Naive B cell (primary cell): ENCODE data around the gene CARD11. TPM values are rescaled to one million over a fixed set of nuclear protein-coding genes. Genes with fewer than 3 reads are reported as not detected.

Source experiments
- ATAC-seq, 2 donors: fragments of 150-1000 bp; cut with Tn5 transposase; 2 replicates each; pipeline ENCODE4 v1.10.0; 2021; ENCODE audit warnings: low read depth in 2 of 2, mild to moderate bottlenecking in 2 of 2, moderate library complexity in 2 of 2
- DNase-seq: peaks from one replicate; pipeline ENCODE4 v3.0.0; 2022
- H3K27ac Mint-ChIP-seq, 6 donors: one replicate each; pipeline ENCODE4 v1.8.0; 2020 to 2022; ENCODE audit warnings: mild to moderate bottlenecking in 6 of 6, mixed read lengths in 6 of 6, moderate library complexity in 5 of 6, inconsistent platforms in 2 of 6
- H3K27me3 Mint-ChIP-seq, 3 donors: one replicate each; pipeline ENCODE4 v1.8.0; 2021 to 2022; ENCODE audit warnings: mixed read lengths in 3 of 3, mild to moderate bottlenecking in 1 of 3
- H3K36me3 Mint-ChIP-seq, 2 donors: one replicate each; pipeline ENCODE4 v1.8.0; 2020 to 2022; ENCODE audit warnings: mixed read lengths in 2 of 2, inconsistent platforms in 1 of 2, mild to moderate bottlenecking in 1 of 2
- H3K4me1 Mint-ChIP-seq, 3 donors: one replicate each; pipeline ENCODE4 v1.8.0; 2020 to 2022; ENCODE audit warnings: mixed read lengths in 3 of 3, inconsistent platforms in 1 of 3, mild to moderate bottlenecking in 1 of 3, moderate library complexity in 1 of 3
- H3K4me3 Mint-ChIP-seq, 8 donors: one replicate each; pipeline ENCODE4 v1.8.0; 2020 to 2022; ENCODE audit warnings: mild to moderate bottlenecking in 8 of 8, mixed read lengths in 8 of 8, moderate library complexity in 8 of 8, inconsistent platforms in 2 of 8
- H3K9me3 Mint-ChIP-seq, 7 donors: one replicate each; pipeline ENCODE4 v1.8.0; 2020 to 2022; ENCODE audit warnings: mixed read lengths in 7 of 7, mild to moderate bottlenecking in 5 of 7, inconsistent platforms in 2 of 7, moderate library complexity in 1 of 7
- polyA plus RNA-seq, 6 donors: library from polyadenylated mRNA; unstranded; fragments of 300-500 nt; fragmentation: Illumina TruSeq; gene quantifications; one replicate each; pipeline ENCODE4 v1.2.3, GENCODE V29; 2021; ENCODE audit warnings: low read depth in 6 of 6

Gene CARD11
- polyA plus RNA-seq, 6 donors from 2014 or later: 9.4 to 55.3 (median 17.5) TPM

DNA sequence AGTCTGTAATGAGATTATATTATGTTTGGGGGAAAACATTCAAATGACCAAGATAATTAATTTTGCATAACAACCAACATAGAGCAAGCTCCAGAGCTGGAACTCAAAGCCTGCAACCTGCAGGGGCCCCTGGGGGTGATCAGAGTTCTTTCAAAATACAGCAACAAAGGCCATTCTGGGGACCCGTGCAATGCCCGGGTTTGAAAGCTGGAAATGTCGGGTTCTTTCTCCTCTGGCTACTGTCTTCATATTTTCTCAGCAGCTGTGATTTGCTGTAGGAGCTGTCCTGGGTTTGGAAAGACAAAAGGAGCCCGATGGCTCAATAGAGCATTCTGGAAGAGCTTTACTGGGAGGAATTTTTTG, 30.8 kb upstream of the CARD11 start:
- no peak for ATAC-seq
- H3K4me1 Mint-ChIP-seq: peaks cover 15 to 22% (median 20%) of the 10 kb centered on the region in 3 donors
- H3K36me3 Mint-ChIP-seq: peaks cover 13 to 15% of the 10 kb centered on the region in 2 donors
- no peak overlapping the region for H3K27ac Mint-ChIP-seq
- DNase-seq: no peak
- peak overlapping the region in 1 of 8 donors; percentile 16 for H3K4me3 Mint-ChIP-seq
- peaks cover 5 to 34% (median 16%) of the 10 kb centered on the region in 7 donors for H3K9me3 Mint-ChIP-seq
- no peaks in the 10 kb centered on the region for H3K27me3 Mint-ChIP-seq

DNA sequence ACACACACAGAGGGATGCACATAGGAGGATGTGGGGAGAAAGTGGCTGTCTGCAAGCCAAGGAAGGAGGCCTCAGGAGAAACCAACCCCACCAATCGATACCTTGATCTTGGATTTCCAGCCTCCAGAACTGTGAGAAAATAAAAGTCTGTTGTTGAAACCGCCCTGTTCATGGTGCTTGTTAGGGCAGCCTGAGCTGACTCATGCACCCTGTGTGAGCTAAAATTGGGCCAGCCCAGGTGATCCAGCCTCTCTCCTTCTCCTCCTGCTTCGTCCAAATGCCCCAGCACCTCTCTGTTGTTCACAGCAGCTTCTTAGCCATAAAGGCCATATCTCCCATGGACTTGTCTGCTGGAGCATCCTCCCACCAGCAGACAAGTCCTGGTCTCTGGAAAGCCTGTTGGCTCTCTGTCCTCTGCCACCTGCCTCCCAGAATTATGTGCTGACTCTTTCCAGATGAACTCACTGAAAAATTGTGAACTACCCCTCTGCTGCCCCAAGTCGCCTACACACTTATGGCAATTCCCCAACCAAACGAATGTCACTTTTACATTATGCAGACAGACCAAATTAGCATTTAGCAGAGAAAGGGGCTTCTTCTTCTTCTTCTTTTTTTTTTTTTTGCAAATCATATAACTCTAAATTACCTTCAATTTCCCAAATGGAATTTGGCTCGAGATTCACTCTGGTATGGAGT, 30.2 kb upstream of the CARD11 start:
- DNase-seq (no peak), ATAC-seq (no peak)
- H3K4me3 Mint-ChIP-seq: no peak overlapping the region
- H3K27ac Mint-ChIP-seq: peak overlapping the region in 3 of 6 donors; percentile 9 to 21 (median 16)
- peaks cover 13 to 15% of the 10 kb centered on the region in 2 donors for H3K36me3 Mint-ChIP-seq
- peaks cover 18 to 27% (median 21%) of the 10 kb centered on the region in 3 donors for H3K4me1 Mint-ChIP-seq
- peaks cover 5 to 34% (median 16%) of the 10 kb centered on the region in 7 donors for H3K9me3 Mint-ChIP-seq
- H3K27me3 Mint-ChIP-seq: no peaks in the 10 kb centered on the region

DNA sequence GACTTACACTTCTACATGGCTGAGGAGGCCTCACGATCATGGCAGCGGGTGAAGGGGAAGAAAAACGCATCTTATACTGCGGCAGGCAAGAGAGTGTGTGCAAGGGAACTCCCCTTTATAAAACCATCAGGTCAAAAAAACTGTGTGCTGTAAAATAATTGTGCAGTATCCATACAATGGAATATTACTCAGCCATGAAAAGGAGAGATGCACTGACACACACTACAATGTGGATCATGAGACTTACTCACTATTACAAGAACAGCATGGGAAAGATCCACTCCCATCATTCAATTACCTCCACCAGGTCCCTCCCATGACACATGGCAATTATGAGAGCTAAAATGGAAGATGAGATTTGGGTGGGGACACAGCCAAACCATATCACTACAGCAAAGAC, 27.2 kb upstream of the CARD11 start:
- ATAC-seq (no peak), DNase-seq (no peak)
- Mint-ChIP-seq H3K9me3 (peaks cover 5 to 26% (median 13%) of the 10 kb centered on the region in 7 donors), H3K4me1 (peaks cover 37 to 45% (median 40%) of the 10 kb centered on the region in 3 donors), H3K4me3 (no peak overlapping the region), H3K27me3 (no peaks in the 10 kb centered on the region), H3K27ac (peak overlapping the region in 1 of 6 donors; percentile 87), H3K36me3 (peaks cover 13 to 15% of the 10 kb centered on the region in 2 donors)

DNA sequence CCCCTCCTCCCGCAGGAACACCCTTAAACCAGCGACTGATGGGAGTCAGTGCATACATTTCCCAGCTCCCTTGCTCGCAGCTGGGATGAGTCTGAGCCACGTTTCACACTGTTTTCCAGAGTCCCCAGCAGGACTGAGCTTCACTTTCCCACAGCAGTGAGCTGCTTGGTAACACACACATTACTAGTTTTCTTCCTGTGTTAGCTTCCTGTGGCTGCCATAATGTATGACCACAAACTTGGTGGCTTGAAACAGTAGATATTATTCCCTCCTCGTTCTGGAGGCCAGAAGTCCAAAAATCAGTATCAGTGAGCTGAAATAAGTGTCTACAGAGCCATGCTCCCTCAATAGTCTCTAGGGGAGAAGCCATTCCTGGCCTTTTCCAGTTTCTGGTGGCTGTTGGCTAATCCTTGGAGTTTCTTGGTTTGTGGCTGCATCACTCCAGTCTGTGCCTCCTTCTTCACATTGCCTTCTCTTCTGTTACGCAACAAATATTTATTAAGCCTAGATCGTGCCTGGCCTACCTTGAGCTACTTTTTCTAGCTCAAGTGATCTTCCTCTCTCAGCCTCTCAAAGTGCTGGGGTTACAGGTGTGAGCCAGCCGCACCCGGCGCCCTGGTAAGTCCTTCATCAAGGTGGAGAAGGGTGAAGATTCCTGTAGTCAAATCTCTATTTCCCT, 26.2 kb upstream of the CARD11 start:
- Mint-ChIP-seq H3K36me3 (peaks cover 13 to 15% of the 10 kb centered on the region in 2 donors), H3K27me3 (no peaks in the 10 kb centered on the region), H3K4me1 (peaks cover 43 to 53% (median 50%) of the 10 kb centered on the region in 3 donors), H3K27ac (peak overlapping the region; percentile 27 to 85 (median 76)), H3K4me3 (peak overlapping the region in 1 of 8 donors; percentile 3), H3K9me3 (peaks cover 5 to 17% (median 9%) of the 10 kb centered on the region in 7 donors)
- DNase-seq: no peak
- no peak for ATAC-seq

DNA sequence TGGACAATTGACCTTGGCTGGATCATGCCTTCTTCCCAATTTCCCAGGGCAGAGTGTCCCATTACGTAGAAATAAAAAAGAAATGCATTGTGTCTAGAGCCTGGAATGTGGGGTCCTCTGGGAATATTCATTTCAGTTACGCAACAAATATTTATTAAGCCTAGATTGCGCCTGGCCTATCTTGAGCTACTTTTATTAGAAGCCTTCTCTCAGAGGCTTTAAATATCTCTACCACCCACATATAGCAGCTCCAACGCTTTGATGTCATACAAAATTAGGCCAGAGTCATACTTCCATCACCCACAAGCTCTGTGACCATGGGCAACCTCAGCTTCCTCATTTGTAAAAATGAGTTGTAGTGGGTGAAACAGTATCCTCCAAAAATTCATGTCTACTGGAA, 24.9 kb upstream of the CARD11 start:
- DNase-seq: peak; percentile 72
- no peaks in the 10 kb centered on the region for H3K27me3 Mint-ChIP-seq
- peaks cover 45 to 57% (median 53%) of the 10 kb centered on the region in 3 donors for H3K4me1 Mint-ChIP-seq
- peak overlapping the region; percentile 71 to 97 (median 86) for H3K27ac Mint-ChIP-seq
- peak; percentile 78 to 80 for ATAC-seq
- H3K4me3 Mint-ChIP-seq: peak overlapping the region in 3 of 8 donors; percentile 6 to 48 (median 22)
- peaks cover 5 to 17% (median 9%) of the 10 kb centered on the region in 7 donors for H3K9me3 Mint-ChIP-seq
- H3K36me3 Mint-ChIP-seq: peaks cover 13 to 15% of the 10 kb centered on the region in 2 donors

DNA sequence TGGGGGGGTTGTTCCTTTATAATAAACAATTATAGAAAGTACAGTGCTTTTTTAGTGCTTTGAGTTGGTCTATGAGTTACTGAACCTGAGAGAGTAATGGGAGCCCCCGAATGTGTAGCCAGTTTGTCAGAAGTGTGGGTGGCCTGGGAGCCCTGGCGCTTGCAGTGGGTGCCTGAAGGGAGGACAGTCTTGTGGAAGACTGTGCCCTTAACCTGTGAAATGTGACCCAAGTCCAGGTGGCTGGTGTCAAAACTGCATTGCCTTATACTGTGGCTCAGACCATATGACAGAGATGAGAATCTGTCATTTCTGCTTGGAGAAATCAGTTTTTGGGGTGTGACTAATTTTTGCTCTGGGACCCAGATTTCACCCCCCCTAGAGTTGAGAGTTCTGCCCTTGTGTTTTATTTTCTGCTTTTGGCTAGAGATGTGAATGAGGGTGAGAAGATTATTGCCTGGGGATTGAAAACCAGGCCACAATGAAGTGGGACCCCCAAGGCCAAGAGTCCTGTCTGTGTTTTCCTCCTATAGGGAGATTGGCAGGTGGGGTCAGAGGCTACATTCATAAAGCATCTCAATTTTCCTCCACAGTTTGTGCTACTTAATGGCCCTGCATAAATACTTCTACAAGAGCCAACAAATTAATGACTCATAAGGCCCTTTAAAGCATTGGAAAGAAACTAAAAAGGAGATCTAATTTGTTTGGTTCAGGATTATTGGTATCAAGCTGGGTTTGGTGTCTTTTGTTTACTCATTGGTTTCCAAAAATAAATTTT, 24.1 kb upstream of the CARD11 start:
- Mint-ChIP-seq H3K27me3 (no peaks in the 10 kb centered on the region), H3K36me3 (peaks cover 13 to 15% of the 10 kb centered on the region in 2 donors), H3K9me3 (peaks cover 5 to 17% (median 9%) of the 10 kb centered on the region in 7 donors), H3K4me3 (peak overlapping the region in 7 of 8 donors; percentile 22 to 82 (median 48)), H3K27ac (peak overlapping the region; percentile 86 to 98 (median 96)), H3K4me1 (peaks cover 52 to 64% (median 61%) of the 10 kb centered on the region in 3 donors)
- peak in 1 of 2 donors; percentile 9 for ATAC-seq
- no peak for DNase-seq

DNA sequence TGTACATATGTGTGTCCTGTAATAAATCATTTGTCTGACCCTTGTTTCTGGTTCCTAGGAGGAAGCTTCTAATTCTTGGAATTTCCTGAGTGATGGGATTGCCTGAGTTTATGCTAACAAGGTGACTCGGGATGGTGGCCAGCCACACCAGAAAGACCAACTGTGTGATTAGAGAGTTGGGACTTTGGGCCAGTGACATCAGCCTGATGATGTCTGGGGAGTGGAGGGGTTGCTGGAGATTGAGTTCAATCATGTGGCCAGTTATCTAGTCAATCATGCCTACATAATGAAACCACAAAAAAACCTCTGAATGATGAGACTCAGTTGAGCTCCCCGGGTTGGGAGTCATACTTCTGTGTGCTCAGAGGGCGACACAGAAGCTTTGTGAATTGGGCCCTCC, 23.5 kb upstream of the CARD11 start:
- DNase-seq: peak; percentile 62
- peak overlapping the region; percentile 1 to 82 (median 45) for H3K4me3 Mint-ChIP-seq
- peak; percentile 66 to 67 for ATAC-seq
- H3K27me3 Mint-ChIP-seq: no peaks in the 10 kb centered on the region
- H3K27ac Mint-ChIP-seq: peak overlapping the region; percentile 85 to 98 (median 96)
- H3K36me3 Mint-ChIP-seq: peaks cover 13 to 15% of the 10 kb centered on the region in 2 donors
- H3K9me3 Mint-ChIP-seq: peaks cover 5 to 17% (median 9%) of the 10 kb centered on the region in 7 donors
- peaks cover 54 to 69% (median 62%) of the 10 kb centered on the region in 3 donors for H3K4me1 Mint-ChIP-seq

DNA sequence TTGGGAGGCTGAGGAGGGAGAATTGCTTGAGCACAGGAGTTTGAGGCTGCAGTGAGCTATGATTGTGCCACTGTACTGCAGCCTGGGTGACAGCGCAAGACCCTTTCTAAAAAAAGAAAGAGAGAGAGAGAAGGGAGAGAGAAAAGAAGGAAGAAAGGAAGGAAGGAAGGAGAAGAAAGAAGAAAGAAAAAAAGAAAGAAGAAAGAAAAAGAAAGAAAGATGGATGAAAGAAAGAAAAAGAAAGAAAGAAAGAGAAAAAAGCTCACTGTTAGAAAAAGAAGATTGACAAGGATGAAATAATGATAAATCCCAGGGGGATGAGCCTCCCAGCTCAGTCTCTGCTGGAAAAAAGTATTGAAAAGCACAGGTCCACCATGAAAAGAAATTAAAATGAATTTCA, 22.8 kb upstream of the CARD11 start:
- DNase-seq (no peak), ATAC-seq (no peak)
- H3K4me3 Mint-ChIP-seq: peak overlapping the region in 6 of 8 donors; percentile 9 to 89 (median 38)
- peak overlapping the region; percentile 85 to 97 (median 92) for H3K27ac Mint-ChIP-seq
- peaks cover 54 to 69% (median 62%) of the 10 kb centered on the region in 3 donors for H3K4me1 Mint-ChIP-seq
- peaks cover 5 to 16% (median 9%) of the 10 kb centered on the region in 7 donors for H3K9me3 Mint-ChIP-seq
- peaks cover 12 to 13% of the 10 kb centered on the region in 2 donors for H3K36me3 Mint-ChIP-seq
- H3K27me3 Mint-ChIP-seq: no peaks in the 10 kb centered on the region

DNA sequence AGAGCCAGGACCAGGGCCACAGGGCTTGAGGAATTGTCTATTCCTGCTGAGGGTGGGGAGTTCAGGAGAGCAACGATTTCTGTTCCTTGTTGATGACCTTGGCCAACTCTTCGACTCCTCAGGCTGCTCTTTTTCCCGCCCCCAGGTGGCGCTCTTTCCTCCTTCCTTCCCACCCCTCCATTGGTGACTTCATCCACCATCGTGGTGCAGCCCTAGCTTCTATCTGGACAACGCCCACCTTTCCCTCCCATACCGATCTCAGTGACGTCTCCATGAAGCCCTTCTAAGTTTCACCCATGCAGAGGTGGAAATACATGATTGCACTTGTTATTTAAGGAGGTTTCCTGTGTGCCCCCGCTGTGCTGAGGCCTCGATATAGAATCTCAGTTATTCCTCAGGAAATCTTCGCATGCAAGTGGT, 22.1 kb upstream of the CARD11 start:
- DNase-seq (peak; percentile 73), ATAC-seq (peak; percentile 51 to 55)
- Mint-ChIP-seq H3K36me3 (peaks cover 5 to 6% of the 10 kb centered on the region in 2 donors), H3K27me3 (no peaks in the 10 kb centered on the region), H3K27ac (peak overlapping the region; percentile 83 to 97 (median 92)), H3K9me3 (peaks cover under 1 to 9% (median 3%) of the 10 kb centered on the region in 7 donors), H3K4me1 (peaks cover 54 to 69% (median 62%) of the 10 kb centered on the region in 3 donors), H3K4me3 (peak overlapping the region in 7 of 8 donors; percentile 23 to 89 (median 48))

DNA sequence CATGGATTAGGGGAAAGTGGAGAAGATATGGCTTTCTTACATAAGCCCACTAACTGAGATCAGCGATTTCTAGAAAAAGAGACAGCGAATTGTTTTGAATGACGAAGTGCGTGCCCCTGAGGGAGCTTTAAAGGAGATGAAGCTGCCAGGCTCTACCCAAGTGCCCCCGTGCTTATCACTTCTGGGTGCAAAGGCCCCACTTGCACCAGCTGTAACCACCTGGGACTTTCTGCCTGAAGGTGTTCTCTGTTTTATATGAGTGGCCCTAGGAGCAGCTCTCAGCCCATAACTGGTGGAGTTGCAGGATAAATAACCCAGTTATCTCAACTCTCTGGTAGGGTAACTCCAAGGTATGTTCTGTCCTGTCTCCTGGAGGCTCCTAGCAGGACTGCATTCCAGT, 20.4 kb upstream of the CARD11 start:
- H3K27ac Mint-ChIP-seq: peak overlapping the region in 1 of 6 donors; percentile 70
- no peak overlapping the region for H3K4me3 Mint-ChIP-seq
- ATAC-seq: no peak
- H3K9me3 Mint-ChIP-seq: peaks cover 0 to 2% (median 0%) of the 10 kb centered on the region in 7 donors
- H3K36me3 Mint-ChIP-seq: no peaks in the 10 kb centered on the region
- DNase-seq: no peak
- H3K27me3 Mint-ChIP-seq: no peaks in the 10 kb centered on the region
- H3K4me1 Mint-ChIP-seq: peaks cover 46 to 56% (median 49%) of the 10 kb centered on the region in 3 donors

DNA sequence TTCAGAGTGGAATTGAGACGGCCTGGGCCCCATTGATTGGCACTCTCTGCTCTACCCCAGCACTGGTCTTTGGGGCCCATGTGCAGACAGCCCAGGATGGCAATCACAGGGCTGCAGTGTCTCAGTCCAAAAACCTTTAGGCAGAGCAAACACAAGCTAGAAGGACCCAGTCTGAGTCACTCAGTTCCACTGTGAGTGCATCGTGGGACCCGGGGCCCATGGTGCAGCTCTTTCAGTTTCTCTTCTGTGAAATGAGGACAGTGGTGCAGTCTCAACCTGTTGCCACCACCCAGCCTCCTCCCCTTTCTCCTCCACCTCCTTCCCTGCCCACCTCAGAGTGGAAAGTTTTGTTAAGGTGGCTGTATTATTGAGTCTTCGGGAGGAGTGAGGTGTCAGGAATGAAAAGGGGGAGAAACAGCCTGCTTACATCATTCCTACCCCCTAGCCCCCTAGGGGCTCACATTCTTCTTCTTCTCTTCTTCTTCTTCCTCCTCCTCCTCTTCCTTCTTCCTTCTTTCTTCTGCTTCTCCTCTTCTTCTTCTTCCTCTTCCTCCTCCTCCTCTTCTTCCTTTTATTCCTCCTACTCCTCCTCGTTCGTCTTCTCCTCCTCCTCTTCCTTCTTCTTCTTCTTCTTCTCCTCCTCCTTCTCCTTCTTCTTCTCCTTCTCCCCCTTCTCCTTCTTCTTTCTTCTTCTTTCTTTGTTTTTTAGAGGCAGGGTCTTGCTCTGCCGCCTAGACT, 19.5 kb upstream of the CARD11 start:
- DNase-seq (no peak), ATAC-seq (peak in 1 of 2 donors; percentile 21)
- Mint-ChIP-seq H3K27me3 (no peaks in the 10 kb centered on the region), H3K4me1 (peaks cover 39 to 47% (median 41%) of the 10 kb centered on the region in 3 donors), H3K36me3 (no peaks in the 10 kb centered on the region), H3K9me3 (no peaks in the 10 kb centered on the region), H3K4me3 (peak overlapping the region in 2 of 8 donors; percentile 22 to 32), H3K27ac (peak overlapping the region in 5 of 6 donors; percentile 10 to 91 (median 79))

DNA sequence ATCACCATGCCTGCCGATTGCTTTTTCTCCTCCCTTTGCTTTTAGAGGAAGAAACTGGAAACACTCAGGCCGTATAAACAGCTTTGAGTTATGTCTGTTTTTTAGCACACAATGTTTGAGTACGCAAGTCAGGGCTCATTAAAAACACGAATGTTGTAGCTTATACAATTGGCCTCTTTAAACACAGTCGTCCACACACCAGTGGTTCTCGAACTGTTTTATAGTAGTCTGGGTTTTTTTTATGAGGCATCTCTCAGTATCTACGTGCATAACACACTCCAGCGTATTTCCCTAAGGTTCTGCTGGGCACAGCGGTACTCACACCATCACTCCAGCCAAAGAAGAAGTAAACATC, 13.4 kb upstream of the CARD11 start:
- H3K4me3 Mint-ChIP-seq: no peak overlapping the region
- peaks cover 0 to 4% (median 3%) of the 10 kb centered on the region in 3 donors for H3K4me1 Mint-ChIP-seq
- H3K36me3 Mint-ChIP-seq: no peaks in the 10 kb centered on the region
- H3K9me3 Mint-ChIP-seq: peaks cover 0 to 15% (median 6%) of the 10 kb centered on the region in 7 donors
- ATAC-seq (no peak), DNase-seq (no peak)
- peaks cover 0 to 10% (median 0%) of the 10 kb centered on the region in 3 donors for H3K27me3 Mint-ChIP-seq
- H3K27ac Mint-ChIP-seq: no peak overlapping the region
